H7 (cell line): ENCODE data around the gene SFTPB. TPM values are rescaled to one million over a fixed set of nuclear protein-coding genes. Genes with fewer than 3 reads are reported as not detected.
"Not testable (repeated sequence)": the region's sequence is repeated elsewhere in the genome, so short reads cannot be mapped to it uniquely, and the experiment has no call there.

ENCODE experiments used
- DNase-seq: peaks from one replicate; pipeline ENCODE4 v3.0.0; 2012
- H3K27me3 ChIP-seq: 2 replicates; pipeline ENCODE4 v1.6.0; 2011; ENCODE audit warnings: mild to moderate bottlenecking, low read length; ENCODE audit not compliant: control insufficient read depth, insufficient read depth
- H3K36me3 ChIP-seq: replicated peaks from 2 replicates; pipeline ENCODE4 v1.5.1; 2011; ENCODE audit warnings: low read length; ENCODE audit not compliant: control insufficient read depth, insufficient read depth
- H3K4me3 ChIP-seq: 2 replicates; pipeline ENCODE4 v1.5.1; 2011; ENCODE audit warnings: low read depth, mild to moderate bottlenecking, control low read depth, low read length, moderate library complexity; ENCODE audit not compliant: insufficient read depth
- total RNA-seq: library from RNA; depleted of rRNA; stranded (reverse); fragments of >200 nt; shearing (Covaris generic); gene quantifications from 2 replicates; pipeline ENCODE4 v1.2.3, GENCODE V29; 2014

The SFTPB gene
- total RNA-seq, 1 experiment from 2014 or later, result not detected

DNA sequence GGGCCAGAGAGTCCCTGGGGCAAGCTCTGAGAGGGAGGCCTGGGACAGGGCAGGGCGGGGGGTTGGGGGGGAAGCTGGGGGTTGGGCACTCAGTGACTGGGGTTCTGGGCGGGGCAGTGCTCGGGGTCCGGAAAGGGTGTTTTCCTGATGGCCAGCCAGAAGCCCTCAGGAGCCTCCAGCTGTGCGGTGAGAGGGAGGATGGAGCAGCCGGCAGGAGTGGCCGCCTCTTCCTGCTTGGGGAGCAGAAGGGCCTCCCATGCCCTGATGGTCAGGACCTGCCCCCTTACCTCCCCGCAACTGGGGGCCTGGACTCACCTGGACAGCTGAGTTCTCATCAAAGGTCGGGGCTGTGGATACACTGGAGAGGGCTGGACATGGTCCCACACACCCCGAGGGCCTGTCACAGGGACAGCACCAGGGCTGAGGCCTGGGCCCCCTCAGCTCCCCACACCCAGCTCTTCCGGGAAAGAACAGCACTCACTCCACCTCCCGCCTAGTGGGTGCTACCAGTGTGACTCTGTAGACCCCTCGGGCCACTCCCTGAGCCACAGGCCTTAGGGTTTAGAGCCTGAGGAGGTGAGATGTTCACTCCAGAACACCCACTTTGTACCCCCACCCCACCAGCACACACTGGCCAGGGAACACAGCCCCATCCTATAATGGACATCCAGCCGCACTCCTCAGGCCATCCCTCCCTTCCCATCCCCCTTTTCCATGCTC lies 6.7 kb downstream of the SFTPB start:
- Histone ChIP-seq H3K4me3 (no peak overlapping the region), H3K27me3 (no peaks in the 10 kb centered on the region)
- DNase-seq, result peak; percentile 60

GRCh38 chr2:85660725-85661124 lies 7.3 kb downstream of the SFTPB start:
- H3K27me3 ChIP-seq, result no peaks in the 10 kb centered on the region
- H3K4me3 ChIP-seq, result no peak overlapping the region
- H3K36me3 ChIP-seq, result peaks cover 2% of the 10 kb centered on the region
- DNase-seq, result no peak

More for the DNA sequence above, 6.7 kb downstream of the SFTPB start:
- H3K36me3 ChIP-seq, result no peaks in the 10 kb centered on the region; the same call in 1 of the 2 replicates

- H3K36me3 ChIP-seq, H3K27me3 ChIP-seq, DNase-seq, H3K4me3 ChIP-seq: not testable (repeated sequence)
Measured at GRCh38 chr2:85660301-85660700, 7.7 kb downstream of the SFTPB start.

DNA sequence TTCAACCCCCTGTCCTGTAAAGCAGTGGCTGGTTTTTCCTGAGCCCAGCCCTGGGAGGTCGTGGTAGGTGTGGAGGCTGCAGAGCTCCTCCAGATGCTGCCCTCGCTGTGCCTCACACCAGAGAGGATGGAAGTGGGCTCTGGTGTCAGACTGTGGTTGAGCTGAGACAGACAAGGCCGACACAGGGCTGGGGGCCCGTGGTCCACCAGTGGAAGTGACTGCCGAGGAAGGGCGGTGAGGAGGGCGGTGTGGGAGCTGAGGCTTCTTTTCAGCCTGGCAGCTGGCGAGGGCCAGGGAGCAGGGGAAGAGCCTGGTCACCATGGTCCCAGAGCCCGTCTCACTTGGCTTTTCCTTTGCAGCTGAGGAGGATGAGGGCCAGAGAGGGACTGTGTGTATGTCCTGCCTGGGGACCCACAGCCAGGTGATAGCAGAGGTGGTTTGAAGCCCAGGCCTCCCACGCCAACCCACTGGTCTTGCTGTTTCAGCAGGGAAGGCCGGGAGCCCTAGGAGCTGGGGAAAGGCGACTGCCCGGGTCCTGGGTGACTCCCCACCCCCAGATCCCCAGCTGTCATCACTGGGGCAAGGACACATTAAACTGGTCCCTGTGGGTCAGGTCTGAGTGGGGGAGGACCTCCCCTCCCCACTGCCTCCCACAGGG lies 8.5 kb downstream of the SFTPB start:
- no peak overlapping the region for H3K4me3 ChIP-seq
- H3K27me3 ChIP-seq, result no peaks in the 10 kb centered on the region
- peaks cover 2% of the 10 kb centered on the region for H3K36me3 ChIP-seq
- peak; percentile 27 for DNase-seq

DNA sequence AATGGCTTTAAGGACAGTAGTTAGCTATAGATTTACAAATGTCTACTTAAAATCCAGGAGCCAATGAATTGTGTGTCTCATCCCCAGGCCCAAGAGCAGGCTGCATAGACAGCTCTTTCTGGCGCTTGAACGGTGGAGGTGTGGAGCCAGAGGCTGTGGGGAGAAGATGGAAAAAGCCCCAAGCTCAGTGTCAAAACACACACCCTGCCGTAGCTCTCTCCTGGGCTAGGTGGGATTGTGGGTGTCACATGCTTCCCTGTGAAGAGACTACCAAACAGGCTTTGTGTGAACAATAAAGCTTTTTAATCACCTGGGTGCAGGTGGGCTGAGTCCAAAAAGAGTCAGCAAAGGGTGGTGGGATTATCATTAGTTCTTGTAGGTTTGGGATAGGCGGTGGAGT lies 10.6 kb downstream of the SFTPB start:
- DNase-seq, H3K36me3 ChIP-seq, H3K4me3 ChIP-seq, H3K27me3 ChIP-seq: not testable (repeated sequence)

DNA sequence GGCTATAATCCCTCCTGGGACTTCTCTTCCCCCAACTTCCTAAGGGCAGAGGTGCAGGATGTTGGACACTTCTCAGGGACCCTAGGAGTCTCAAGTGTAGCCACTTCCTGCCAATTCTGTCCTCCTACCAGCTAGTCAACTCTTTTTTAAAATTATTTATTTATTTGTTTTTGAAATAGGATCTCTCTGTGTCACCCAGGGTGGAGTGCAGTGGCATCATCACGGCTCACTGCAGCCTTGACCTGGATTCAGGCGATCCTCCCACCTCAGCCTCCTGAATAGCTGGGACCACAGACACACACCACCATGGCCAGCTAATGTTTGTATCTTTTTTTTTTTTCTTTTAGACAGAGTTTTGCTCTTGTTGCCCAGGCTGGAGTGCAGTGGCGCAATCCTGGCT lies 11.5 kb downstream of the SFTPB start:
- Histone ChIP-seq H3K36me3 (peaks cover 3% of the 10 kb centered on the region), H3K27me3 (no peaks in the 10 kb centered on the region), H3K4me3 (no peak overlapping the region)
- no peak for DNase-seq

DNA sequence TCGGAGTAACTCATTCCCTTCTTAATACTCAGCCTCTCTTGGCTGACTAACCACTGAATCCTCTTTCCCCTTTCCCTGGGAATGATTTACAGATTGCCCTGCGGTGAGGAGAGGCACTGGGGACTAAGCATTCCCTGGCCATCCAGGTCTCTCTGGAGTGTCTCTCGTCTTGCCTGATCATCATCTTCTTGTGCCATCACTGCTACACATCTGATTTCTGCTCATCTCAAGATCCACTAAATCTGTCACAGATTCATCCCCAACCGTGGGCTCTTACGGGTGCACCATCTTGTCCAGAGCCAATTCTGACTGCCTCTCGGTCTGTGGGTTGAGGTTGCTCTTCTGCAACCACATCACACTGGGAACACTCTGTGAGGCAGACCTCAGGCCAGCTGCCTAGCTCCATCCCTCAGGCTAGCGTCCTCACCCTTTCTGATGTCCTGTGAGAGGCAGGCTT lies 12.0 kb downstream of the SFTPB start:
- H3K36me3 ChIP-seq, result peaks cover 5% of the 10 kb centered on the region
- H3K4me3 ChIP-seq, result no peak overlapping the region
- no peak for DNase-seq
- H3K27me3 ChIP-seq, result no peaks in the 10 kb centered on the region

DNA sequence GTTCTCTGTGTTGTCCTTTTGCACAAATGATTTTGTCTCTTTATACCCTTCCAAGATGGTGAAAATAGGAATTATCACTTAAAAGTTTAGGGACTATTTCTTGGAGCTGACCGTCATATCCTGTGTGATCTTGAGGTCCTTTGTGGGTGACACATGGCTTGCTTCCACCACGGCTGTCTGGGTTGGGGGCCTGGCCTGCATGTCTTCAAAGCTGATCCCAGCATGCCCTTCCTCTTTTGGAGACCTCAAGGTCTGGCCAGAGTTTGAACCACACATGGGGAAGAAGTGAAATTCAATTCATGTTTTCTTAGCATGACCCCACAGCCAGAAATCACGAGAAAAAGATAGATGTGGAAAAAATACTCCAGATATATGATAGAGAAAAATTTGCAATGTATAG lies 14.0 kb downstream of the SFTPB start:
- Histone ChIP-seq H3K27me3 (no peaks in the 10 kb centered on the region), H3K36me3 (peaks cover 17% of the 10 kb centered on the region), H3K4me3 (no peak overlapping the region)
- no peak for DNase-seq

DNA sequence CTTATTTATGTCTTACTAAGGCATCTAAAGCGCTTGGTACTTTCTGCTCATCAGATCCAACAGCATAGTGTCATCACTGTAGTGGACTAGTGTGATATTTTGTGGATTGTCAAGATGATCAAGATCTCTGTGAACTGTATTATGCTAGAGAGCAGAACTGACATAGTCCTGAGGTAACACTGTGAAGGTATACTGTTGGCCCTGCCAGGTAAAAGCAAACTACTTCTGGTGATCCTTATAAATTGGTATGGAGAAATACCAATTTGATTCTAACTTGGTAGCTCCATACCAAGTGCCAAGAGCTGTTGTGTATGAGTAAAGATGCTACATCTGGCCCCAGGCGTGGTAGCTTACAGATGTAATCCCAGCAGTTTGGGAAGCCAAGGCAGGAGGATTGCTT lies 15.9 kb downstream of the SFTPB start:
- H3K4me3 ChIP-seq, result no peak overlapping the region
- H3K36me3 ChIP-seq, result peaks cover 30% of the 10 kb centered on the region
- DNase-seq, result no peak
- no peaks in the 10 kb centered on the region for H3K27me3 ChIP-seq

DNA sequence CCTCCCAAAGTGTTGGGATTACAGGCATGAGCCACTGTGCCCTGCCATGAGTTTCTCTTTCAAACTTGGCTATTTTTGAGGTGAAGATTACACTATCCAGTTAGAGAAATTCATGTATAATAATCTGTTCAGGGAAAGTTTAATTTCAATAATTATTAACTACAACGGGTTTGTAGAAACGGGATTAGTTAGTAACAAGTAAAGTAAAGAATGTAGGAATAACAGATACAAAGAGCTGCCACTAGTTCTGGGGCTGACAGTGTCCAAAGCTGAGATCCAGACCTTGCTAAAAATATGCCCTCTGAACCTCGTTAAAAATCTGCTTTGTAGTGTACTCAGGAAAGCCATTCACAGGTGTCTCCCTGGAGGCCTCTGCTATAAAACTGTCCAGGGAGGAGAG lies 16.9 kb downstream of the SFTPB start:
- DNase-seq, result no peak
- Histone ChIP-seq H3K36me3 (peaks cover 31% of the 10 kb centered on the region), H3K27me3 (no peaks in the 10 kb centered on the region), H3K4me3 (no peak overlapping the region)

DNA sequence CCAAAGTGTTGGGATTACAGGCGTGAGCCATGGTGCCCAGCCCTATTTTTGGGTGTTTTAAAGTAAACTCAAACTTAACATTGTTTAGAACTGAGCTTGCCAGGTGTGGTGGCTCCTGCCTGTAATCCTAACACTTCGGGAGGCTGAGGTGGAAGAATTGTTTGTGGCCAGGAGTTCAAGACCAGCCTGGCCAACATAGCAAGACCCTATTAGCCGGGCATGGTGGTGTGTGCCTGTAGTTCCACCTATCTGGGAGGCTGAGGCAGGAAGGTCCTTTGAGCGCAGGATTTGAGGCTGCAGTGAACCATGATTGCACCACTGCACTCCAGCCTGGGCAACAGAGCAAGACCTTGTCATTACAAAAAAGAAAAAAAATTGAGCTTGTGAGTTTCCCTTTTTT lies 17.5 kb downstream of the SFTPB start:
- Histone ChIP-seq H3K4me3 (no peak overlapping the region), H3K36me3 (peaks cover 36% of the 10 kb centered on the region), H3K27me3 (no peaks in the 10 kb centered on the region)
- no peak for DNase-seq

DNA sequence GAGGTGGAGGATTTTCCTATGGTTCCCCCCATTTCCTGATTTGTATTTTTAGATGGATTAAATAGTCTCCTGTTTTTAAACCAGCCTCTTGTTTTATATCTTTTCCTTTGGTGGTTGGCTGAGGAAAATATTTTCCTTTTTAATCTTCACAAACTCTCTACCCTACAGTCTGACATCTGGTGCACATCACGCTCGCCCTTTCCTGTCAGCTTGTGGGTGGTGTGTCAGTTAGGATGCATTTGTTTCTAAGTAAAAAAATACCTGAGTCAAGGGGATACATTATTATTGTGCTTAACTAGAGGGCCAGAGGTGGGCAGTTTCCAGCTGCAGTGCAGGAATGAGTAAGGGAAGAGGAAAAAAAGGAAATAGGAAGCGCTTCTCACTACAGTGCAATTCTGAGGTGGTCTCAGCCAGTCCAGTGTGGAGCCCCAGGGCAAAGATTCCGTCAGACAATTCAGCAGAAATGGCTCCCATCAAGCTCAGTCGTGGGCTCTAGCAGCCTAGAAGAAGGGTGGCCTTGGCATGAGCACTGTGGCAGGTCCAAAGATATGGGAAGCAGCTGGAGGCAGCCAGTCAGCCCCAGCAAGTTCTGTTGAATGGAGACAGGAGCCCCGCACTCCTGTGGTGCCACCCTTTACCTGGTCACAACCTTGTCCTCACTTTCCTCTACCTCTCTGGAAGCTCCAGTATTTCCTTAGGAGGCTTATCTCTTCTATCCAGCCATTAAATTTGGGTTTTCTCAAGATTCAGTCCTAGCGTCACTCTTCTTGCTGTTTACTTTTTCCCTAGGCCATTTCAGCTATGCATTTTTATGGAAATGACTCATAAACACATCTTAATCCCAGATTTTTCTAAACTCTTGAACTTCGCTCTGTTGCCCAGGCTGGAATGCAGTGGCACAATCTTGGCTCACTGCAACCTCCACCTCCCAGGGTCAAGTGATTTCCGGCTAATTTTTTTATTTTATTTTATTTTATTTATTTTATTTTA lies 18.5 kb downstream of the SFTPB start:
- H3K27me3 ChIP-seq, result no peaks in the 10 kb centered on the region
- no peak for DNase-seq
- no peak overlapping the region for H3K4me3 ChIP-seq
- peaks cover 43% of the 10 kb centered on the region for H3K36me3 ChIP-seq

- peaks cover 45% of the 10 kb centered on the region for H3K36me3 ChIP-seq
- DNase-seq, result peak; percentile 40
- H3K4me3 ChIP-seq, result no peak overlapping the region
- no peaks in the 10 kb centered on the region for H3K27me3 ChIP-seq
Measured at GRCh38 chr2:85648619-85649018, 19.4 kb downstream of the SFTPB start.

GRCh38 chr2:85647823-85648526 lies 20.0 kb downstream of the SFTPB start:
- Histone ChIP-seq H3K4me3 (no peak overlapping the region), H3K27me3 (no peaks in the 10 kb centered on the region), H3K36me3 (peaks cover 47% of the 10 kb centered on the region)
- no peak for DNase-seq
